HG02870 (cell line): ENCODE data around the gene SLCO3A1.
"Not testable (repeated sequence)": the region's sequence is repeated elsewhere in the genome, so short reads cannot be mapped to it uniquely, and the experiment has no call there.

Experiments
- ATAC-seq: cut with Tn5 transposase; IDR thresholded peaks from one replicate; pipeline ENCODE4 v1.9.1; 2021; ENCODE audit warnings: mild to moderate bottlenecking, moderate library complexity; ENCODE audit not compliant: unreplicated experiment

The SLCO3A1 gene

DNA sequence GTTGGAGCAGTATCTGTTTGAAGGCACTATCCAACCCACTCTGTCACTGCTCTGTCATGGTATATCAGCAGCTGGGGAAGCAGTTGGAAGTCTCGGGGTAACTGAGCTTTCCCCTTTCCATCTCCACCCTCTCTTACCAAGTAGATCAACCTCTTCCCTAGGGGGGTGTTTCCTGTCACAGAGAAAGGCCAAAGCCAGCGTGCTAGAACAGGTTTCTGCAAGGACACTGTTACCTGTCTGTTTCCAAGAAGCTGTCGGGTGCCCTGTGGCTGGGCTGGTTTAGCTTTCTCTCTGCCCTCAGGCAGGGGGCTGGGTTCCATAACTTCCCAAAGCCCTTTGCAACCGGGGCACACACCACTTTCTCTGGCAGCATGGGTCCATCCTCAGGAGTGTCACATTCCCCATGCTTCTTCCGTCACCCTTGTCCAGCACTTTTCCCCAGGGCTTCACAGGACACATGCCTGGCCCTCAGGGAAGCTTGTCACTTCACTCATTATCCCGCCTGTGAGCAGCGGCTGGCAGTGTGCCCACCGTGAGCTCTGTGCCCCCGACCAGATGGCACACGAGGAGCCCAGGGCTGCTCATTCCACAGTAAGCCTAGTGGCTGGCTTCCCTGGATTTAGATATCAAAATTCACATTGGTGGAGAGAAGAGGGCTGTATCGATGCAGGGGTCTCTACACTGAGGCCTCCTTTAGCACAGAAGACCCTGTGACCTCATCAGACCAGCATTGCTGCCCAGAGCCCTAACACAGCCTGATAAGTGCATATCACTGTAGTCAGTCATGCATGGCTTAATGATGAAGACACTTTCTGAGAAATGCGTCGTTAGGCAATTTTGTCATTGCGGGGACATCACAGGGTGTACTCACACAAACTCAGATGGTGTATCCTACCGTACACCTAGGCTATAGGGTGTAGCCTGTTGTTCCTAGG lies 205.8 kb downstream of the SLCO3A1 start:
- ATAC-seq: no peak

- ATAC-seq: not testable (repeated sequence)
These were observed 206.4 kb downstream of the SLCO3A1 start for GRCh38 chr15:92059971-92060311.

GRCh38 chr15:92061511-92062195 lies 208.1 kb downstream of the SLCO3A1 start:
- ATAC-seq: no peak

DNA sequence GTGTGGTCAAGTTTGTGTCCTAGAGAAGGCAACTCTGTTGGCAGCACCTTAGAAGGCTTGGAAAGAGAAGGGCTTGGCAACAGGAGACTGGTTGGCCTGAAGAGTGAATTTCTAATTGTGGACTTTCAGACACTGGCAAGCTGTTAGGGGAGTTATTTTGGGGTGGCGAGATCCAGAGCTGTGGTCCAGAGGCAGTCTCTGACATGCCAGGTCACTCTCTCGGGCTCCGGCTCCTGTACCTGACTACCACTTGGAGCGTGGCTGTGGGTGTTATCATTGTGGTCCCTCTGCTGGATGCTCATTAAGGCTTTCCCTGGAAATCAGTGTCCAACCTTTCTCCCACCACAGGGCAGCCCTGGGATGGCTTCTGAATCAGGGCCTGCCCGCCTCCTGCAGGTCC lies 209.0 kb downstream of the SLCO3A1 start:
- no peak for ATAC-seq

DNA sequence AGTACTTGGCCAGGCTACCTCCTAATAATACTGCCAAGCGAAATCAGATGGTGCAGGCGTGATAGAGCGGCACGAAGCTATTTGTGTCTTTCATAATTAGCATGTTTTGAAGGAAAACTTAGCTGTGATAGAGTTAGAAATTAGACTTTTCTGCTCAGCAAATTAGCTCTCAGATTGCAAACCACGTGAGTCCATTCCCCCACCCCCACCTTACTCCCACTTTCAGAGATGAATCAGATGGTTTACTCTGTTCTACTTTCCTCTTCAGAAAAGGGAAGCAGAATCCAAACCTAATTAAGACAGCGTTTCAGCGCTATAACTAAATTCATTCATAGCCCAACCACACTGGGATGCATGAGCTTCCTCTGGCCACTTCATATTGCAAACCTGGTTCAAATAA lies 214.6 kb downstream of the SLCO3A1 start:
- peak; percentile 56 for ATAC-seq

DNA sequence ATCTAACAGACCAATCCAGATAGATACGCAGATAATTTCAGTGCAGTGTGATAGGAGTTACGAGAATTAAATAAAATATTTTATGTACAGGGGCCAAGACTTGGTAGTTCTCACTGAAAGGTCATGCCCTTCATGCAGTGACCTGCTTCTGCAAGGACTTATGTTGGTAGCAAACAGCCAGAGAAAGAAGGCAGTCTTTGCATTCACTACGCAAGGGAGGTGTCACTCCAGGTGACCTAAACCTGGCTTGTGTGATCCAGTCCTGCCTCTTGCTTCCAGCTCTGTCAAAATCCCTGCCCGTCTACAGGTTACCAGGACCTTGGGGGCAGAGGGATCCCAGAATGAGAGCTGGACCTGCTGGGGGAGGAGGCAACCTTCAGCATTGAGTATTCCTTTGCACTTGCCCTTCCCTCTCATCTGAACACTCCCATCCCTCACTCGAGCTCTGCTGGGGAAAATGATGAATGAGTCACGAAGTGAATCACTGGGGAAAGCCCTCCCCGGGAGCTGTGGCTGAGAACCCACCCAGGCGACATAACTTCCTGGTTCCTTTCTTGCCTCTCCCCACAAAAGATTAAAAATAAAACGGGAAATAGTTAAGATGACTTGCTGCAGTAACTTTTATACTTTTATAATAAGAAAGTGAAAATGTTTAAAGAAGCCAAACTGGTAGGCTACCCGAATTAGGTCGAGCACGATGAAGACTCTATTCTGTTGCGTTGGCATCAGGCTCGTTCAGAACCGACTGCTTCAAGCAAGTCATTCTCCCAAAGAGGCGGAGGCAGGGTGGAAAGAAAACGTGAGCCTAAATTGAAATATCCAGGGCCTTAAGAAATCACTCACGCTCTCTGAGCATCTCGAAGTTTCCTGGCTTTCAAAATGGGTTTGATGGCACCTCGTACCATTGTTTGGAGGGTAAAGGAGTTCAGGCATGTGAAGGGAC lies 216.1 kb downstream of the SLCO3A1 start:
- peak; percentile 47 for ATAC-seq

GRCh38 chr15:92070251-92070650 lies 216.7 kb downstream of the SLCO3A1 start:
- ATAC-seq: not testable (repeated sequence)

DNA sequence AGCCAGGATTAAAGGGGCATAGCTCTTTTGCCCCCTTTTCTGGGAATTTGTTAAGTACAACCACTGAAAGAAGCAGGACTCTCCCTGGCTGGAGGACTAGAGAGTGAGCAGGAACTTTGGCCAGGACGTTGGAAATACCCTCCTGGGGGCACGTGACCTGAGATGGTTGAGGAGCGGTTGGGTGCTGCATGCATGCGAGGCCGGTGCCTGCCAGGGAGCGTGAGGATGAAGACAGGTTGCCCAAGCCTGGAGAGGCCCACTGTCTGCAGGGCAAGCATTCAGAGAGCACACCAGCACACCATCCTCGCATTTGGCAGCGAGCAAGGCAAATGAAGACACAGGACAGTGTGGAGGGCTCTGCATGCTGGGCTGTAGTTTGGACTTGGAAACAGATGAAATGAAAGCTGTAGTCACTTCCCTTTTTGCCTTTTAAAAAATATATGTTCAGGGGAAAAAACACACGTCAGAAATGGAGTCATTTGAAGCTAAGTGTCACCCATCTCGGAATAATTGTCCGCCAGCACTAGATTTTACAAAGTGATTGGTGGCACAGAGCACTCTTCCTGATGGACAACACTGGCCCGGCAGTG lies 217.6 kb downstream of the SLCO3A1 start:
- no peak for ATAC-seq

- ATAC-seq: no peak
These were observed 219.7 kb downstream of the SLCO3A1 start for GRCh38 chr15:92073044-92073785.

DNA sequence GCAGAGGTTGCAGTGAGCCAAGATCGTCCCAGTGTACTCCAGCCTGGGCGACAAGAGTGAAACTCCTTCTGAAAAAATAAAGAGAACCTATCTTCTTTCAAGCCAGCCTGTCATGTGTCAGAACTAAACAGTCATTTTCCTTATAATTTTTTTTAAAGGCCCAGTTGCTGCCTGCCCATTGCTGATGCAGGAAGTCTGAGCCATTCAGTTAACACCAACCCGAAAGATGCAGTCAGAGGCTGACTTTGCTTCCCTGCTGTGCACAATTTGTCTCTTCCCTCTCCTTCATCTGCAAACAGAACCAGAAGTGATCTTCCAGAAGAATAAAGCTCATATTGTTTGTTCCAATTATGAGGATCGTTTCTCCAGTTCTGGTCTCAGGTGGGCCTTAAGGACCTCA lies 220.6 kb downstream of the SLCO3A1 start:
- ATAC-seq: no peak

GRCh38 chr15:92074646-92075045 lies 221.1 kb downstream of the SLCO3A1 start:
- no peak for ATAC-seq

GRCh38 chr15:92075764-92076163 lies 222.3 kb downstream of the SLCO3A1 start:
- ATAC-seq: no peak

- no peak for ATAC-seq
These were observed 223.0 kb downstream of the SLCO3A1 start for GRCh38 chr15:92076541-92076940.

DNA sequence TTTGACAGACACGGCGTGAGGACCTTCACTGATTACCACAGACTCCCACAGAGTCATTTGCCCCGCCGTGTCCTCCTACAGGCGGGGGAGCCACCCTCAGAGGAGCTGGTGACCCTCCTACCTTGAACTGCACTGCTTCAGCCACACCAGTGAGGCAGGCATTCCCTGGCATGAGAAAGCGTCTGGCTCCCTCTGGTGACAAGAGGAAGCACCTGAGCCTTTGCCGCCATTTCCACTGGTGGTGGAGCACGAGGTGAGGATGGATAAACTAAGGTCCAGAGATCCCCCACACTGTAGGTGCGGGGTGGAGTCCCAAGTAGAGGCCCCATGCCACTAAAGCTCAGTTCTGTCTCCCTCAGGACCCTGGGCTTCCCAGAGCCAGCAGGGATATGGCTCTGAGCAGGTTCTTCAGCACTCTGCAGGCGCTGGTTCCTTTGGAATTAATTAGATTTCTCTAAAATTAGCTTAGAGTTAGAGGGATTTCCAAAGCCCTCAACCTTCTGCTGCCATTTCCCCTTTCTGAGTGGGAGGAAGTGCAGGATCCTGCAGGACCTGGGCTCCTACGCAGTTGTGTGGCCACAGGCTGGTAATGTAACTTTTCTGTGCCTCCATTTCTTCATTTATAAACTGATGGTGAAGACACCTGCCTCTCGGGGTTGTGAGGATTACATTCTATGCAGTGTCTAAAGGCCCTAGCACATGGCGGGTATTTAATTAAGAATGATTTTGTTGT lies 224.0 kb downstream of the SLCO3A1 start:
- ATAC-seq: peak; percentile 65

DNA sequence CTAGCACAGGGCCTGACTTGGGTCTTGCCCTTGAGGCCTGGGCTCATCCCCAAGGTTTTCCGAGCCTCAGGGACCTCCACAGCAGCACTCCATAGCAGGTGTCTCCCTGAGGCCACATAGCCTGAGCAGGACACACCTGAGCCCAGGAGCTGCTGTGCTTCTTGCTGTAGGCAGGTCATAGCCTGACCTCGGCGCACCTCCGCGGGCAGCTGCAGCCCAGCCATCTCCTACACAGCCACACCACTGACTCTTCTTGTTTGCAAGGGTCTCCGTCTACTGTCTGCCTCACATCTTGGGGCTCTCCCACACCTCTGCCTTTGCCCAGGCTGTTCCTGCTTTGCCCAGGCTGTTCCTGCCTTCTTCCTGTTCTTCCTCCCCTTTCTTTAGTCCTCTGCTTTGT lies 224.8 kb downstream of the SLCO3A1 start:
- no peak for ATAC-seq

GRCh38 chr15:92079047-92079446 lies 225.5 kb downstream of the SLCO3A1 start:
- no peak for ATAC-seq

DNA sequence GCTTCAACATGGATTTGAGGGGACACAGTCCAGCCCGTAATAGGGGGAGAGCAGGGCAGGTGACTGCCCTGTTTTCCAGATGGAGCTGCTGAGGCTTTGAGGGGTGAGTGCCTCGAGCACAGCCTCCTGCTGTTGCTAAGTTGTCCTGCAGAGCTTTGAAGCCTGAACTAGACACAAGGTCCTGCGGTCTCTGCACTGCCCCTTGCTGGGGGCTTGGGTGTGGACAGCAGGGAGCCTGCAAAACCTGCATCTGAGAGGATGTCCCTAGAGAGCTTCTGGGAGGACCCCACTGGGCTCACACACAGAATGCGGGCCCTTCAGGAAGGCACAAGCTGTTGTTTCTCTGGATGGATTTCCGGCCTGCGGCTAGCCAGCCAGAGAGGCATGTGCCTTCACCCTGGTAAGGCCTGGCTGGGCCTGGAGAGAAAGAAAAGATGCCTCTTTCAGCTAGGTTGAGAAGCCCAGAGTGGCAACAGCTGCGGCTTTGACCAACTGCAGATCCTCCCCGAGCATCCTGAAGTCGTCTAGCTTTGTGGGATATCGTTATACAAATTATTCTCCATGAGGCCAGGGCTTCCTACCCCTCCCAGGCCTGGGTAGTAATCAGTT lies 226.2 kb downstream of the SLCO3A1 start:
- ATAC-seq: no peak

DNA sequence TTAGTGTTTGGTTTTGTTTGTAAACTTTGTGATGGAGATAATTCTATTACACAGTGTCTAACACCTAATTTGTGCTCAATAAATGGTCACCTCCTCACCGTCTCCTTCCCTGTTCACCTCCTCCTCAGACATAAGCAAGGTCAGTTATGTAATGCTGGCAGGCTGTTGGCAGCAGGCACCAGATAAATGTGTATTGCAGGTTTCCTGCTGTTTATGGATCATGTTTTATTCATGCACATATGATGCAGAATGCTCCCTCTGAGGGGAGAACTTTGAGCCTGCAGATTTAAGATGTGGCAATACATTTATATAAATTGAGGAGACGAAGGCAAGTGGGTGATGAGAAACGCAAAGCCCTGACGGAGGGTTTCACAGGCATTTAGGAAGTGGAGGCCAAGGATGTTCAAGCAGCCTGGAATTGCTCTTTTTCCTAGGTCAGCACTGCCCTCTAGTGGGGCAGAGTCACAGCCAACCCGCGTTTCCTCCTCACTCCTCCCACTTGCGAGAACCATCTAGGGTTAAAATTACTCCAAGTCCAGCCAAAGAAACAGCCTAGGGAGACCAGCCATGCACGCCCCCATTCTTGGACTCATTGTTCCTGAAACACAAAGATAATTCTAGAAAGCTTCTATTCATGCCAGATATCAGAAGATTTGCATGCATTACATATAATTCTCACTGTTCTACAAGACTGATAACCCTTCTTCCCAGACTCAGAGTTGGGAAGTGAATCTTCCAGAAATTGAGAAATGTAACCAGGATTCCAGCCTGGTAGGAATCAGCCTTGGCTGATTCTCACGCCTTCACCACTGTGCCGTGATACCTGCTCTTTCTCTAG lies 228.7 kb downstream of the SLCO3A1 start:
- no peak for ATAC-seq
